Stimulated activated effector memory CD8-positive, alpha-beta T cell treated with anti-CD3 and anti-CD28 coated beads, Interleukin-12 subunit alpha, Interleukin-12 subunit beta, amount 100 ng/mL, for 72 hours (primary cell): ENCODE measurements around the gene PLXNB1.
"Not testable (repeated sequence)": the region's sequence is repeated elsewhere in the genome, so short reads cannot be mapped to it uniquely, and the experiment has no call there.

Experiments
- ATAC-seq: fragments of 150-1000 bp; cut with Tn5 transposase; 2 replicates; pipeline ENCODE4 v1.10.0; 2021
- DNase-seq, 2 donors: peaks; one replicate each; pipeline ENCODE4 v3.0.0; 2021 to 2022; ENCODE audit warnings: low spot score in 2 of 2
- H3K27ac Mint-ChIP-seq: one replicate; pipeline ENCODE4 v1.8.0; 2022; ENCODE audit warnings: mild to moderate bottlenecking, mixed read lengths
- H3K36me3 Mint-ChIP-seq: one replicate; pipeline ENCODE4 v1.8.0; 2022; ENCODE audit warnings: mild to moderate bottlenecking, mixed read lengths
- H3K4me1 Mint-ChIP-seq: one replicate; pipeline ENCODE4 v1.8.0; 2022; ENCODE audit warnings: mixed read lengths
- H3K4me3 Mint-ChIP-seq: one replicate; pipeline ENCODE4 v1.8.0; 2022; ENCODE audit warnings: mild to moderate bottlenecking, mixed read lengths
- H3K9me3 Mint-ChIP-seq: one replicate; pipeline ENCODE4 v1.8.0; 2022; ENCODE audit warnings: mixed read lengths

The PLXNB1 gene, protein sequence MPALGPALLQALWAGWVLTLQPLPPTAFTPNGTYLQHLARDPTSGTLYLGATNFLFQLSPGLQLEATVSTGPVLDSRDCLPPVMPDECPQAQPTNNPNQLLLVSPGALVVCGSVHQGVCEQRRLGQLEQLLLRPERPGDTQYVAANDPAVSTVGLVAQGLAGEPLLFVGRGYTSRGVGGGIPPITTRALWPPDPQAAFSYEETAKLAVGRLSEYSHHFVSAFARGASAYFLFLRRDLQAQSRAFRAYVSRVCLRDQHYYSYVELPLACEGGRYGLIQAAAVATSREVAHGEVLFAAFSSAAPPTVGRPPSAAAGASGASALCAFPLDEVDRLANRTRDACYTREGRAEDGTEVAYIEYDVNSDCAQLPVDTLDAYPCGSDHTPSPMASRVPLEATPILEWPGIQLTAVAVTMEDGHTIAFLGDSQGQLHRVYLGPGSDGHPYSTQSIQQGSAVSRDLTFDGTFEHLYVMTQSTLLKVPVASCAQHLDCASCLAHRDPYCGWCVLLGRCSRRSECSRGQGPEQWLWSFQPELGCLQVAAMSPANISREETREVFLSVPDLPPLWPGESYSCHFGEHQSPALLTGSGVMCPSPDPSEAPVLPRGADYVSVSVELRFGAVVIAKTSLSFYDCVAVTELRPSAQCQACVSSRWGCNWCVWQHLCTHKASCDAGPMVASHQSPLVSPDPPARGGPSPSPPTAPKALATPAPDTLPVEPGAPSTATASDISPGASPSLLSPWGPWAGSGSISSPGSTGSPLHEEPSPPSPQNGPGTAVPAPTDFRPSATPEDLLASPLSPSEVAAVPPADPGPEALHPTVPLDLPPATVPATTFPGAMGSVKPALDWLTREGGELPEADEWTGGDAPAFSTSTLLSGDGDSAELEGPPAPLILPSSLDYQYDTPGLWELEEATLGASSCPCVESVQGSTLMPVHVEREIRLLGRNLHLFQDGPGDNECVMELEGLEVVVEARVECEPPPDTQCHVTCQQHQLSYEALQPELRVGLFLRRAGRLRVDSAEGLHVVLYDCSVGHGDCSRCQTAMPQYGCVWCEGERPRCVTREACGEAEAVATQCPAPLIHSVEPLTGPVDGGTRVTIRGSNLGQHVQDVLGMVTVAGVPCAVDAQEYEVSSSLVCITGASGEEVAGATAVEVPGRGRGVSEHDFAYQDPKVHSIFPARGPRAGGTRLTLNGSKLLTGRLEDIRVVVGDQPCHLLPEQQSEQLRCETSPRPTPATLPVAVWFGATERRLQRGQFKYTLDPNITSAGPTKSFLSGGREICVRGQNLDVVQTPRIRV (N-terminal part only)

GRCh38 chr3:48429960-48430707 is at the start of gene PLXNB1:
Gene PLXNB1, minus strand, starts transcription at chr3:48430086. Its CDS starts 5,475 bp downstream, at chr3:48424611.
- DNase-seq, result no peak
- H3K36me3 Mint-ChIP-seq, result peaks cover 5% of the 10 kb centered on the region
- peak within 1 kb of the TSS; percentile 79 for H3K4me3 Mint-ChIP-seq
- no peaks in the 10 kb centered on the region for H3K9me3 Mint-ChIP-seq
- no peak for ATAC-seq
- peak within 1 kb of the TSS; percentile 72 for H3K27ac Mint-ChIP-seq
- H3K4me1 Mint-ChIP-seq, result peaks cover 23% of the 10 kb centered on the region

DNA sequence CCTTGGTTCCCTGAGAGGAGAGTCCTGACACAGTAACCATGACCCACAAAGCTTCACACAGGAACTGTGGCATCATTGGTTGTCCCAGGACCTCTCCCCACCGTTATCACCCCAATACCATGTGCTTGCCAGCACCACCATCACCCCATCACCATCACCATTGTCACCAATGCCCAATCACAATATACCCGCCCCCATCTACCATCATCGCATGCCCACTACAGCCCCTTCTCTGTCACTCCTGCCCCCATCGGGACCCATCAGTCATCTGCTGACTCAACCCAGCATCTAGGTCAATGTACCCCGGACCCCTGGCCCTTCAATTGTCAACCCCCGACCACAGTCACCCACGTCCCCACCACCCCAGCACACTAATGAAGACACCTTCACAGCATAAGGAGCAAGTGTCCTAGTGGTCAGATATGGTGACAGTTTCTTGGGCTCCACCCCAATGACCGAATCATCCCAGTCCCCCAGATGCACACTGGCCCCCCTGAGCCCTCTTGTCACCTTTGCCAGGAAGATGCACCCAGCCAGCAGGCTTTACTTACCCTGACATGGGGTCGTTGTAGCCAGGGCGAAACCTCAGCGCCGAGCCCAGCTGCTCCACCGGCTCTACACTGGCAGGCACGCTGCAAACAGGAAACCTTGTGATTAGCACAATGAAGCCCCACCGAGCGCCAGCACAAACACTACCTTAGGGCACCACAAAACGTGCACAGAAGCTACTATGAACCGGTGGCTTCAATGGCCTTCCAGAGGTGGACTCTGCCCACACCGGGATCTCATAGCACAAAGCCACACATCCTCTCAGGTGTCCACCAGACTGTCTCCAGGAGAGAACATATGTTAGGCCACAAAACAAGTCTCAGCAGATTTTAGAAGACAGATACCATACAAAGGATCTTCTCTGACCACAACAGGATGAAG is 49.0 kb upstream of the PLXNB1 start:
- H3K4me1 Mint-ChIP-seq, result peaks cover 38% of the 10 kb centered on the region

DNA sequence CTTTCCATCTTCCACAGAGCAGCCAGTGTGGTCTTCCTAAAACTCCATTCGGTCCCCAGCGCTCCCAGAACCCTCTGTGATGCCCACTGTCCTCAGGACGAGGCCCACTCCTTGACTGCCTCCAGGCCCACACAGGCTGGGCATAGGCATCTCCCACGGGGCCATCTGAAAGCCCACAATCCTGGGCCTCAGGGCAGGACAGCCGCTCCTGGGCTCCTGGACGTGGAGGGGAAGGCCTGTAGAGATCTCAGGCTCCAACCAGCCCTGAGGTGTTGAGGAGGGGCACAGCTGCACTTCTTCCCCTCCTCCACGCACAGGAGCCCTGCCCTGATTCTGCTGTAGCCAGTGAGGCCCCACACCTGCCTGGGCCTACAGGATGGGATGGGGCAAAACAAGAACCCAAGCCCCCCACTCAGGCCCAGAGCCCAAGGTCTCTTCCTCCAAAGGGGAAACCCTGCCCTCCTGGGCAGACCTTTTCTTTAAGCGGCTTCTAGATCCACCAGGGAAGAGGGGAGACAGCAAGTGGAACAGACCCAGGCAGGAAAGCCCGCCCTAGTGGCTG is 48.2 kb upstream of the PLXNB1 start:
- H3K9me3 Mint-ChIP-seq, result no peaks in the 10 kb centered on the region
- H3K4me1 Mint-ChIP-seq, result peaks cover 45% of the 10 kb centered on the region
- peak; percentile 1 for ATAC-seq

More for the DNA sequence above, 49.0 kb upstream of the PLXNB1 start:
- Mint-ChIP-seq H3K4me3 (peak overlapping the region; percentile 77), H3K9me3 (no peaks in the 10 kb centered on the region), H3K27ac (peak overlapping the region; percentile 97), H3K36me3 (peaks cover 20% of the 10 kb centered on the region)
- ATAC-seq (peak; percentile 83), DNase-seq (peak in 1 of 2 donors; percentile 81)

DNA sequence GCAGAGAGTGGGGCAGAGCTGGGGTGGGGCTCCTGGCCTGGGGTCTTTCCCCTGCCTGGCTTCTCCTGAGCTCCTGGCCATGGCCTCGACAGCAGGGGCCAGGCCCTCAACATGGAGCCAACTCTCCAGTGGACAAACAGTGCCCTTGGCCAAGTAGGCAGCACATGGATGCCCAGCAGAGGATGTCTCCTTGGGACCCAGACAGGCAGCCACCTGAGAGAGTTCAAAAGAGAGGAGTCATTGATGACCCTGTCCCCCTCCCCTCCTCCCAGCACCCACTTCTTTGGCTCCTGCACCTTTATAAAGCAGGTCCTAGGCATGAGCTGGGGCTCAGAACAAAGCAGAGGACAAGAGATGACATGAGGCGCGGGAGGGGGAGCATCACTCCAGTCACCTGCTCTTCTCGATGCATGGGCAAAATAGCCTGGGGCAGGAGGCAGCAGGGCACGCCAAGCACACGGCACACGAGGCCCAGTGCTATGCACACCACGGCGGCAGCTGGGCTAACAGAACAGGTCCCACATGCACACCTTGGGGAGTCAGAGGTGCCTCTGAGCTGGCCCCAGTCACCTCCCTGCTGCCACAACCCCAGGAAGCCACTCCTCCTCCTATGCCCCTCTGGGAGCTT is 46.7 kb upstream of the PLXNB1 start:
- peak overlapping the region; percentile 97 for H3K27ac Mint-ChIP-seq
- H3K36me3 Mint-ChIP-seq, result peaks cover 33% of the 10 kb centered on the region
- no peak for DNase-seq
- no peak overlapping the region for H3K4me3 Mint-ChIP-seq
- no peaks in the 10 kb centered on the region for H3K9me3 Mint-ChIP-seq
- no peak for ATAC-seq
- H3K4me1 Mint-ChIP-seq, result peaks cover 50% of the 10 kb centered on the region

More for the DNA sequence above, 48.2 kb upstream of the PLXNB1 start:
- peak overlapping the region; percentile 97 for H3K27ac Mint-ChIP-seq
- DNase-seq, result peak in 1 of 2 donors; percentile 73
- peak overlapping the region; percentile 77 for H3K4me3 Mint-ChIP-seq
- H3K36me3 Mint-ChIP-seq, result peaks cover 28% of the 10 kb centered on the region

DNA sequence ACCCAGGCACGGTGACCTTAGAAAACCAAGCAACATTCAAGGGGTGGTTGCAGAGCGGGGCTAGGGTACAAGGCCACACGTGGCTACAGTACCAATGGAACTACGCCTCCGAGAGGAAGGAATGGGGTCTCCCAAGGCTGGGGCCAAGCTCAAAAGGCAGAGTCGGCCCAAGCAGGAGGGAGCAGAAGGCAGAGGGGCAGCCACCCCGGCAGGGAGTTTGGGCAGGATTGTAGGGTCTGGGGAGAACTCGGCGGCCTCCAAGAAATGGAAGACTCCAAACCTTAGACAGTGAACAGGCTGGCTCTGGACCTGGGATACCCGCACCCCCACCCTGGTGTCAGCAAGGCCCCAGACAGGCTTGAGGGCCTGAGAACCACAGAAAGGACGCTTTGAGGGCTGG is 45.3 kb upstream of the PLXNB1 start:
- H3K36me3 Mint-ChIP-seq, result peaks cover 44% of the 10 kb centered on the region
- ATAC-seq, result no peak
- H3K27ac Mint-ChIP-seq, result peak overlapping the region; percentile 77
- H3K4me3 Mint-ChIP-seq, result no peak overlapping the region
- H3K4me1 Mint-ChIP-seq, result peaks cover 54% of the 10 kb centered on the region
- no peaks in the 10 kb centered on the region for H3K9me3 Mint-ChIP-seq
- DNase-seq, result no peak

- H3K4me3 Mint-ChIP-seq, result no peak overlapping the region
- peaks cover 60% of the 10 kb centered on the region for H3K4me1 Mint-ChIP-seq
- peak overlapping the region; percentile 77 for H3K27ac Mint-ChIP-seq
- peaks cover 47% of the 10 kb centered on the region for H3K36me3 Mint-ChIP-seq
- DNase-seq (no peak), ATAC-seq (no peak)
- H3K9me3 Mint-ChIP-seq, result no peaks in the 10 kb centered on the region
These were observed 44.7 kb upstream of the PLXNB1 start for GRCh38 chr3:48474619-48475018.

DNA sequence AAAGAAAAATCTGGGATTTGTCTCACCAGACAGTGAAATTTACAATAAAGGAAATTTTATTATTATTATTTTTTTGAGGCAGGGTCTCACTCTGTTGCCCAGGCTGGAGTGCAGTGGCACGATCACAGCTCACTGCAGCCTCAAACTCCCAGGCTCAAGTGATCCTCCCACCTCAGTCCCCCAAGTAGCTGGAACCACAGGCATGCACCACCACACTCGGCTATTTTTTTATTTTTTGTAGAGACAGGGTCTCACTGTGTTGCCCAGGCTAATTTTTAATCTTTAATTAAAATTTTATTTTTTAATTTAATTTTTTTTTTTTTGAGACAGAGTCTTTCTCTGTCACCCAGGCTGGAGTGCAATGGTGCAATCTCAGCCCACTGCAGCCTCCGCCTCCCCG is 44.1 kb upstream of the PLXNB1 start:
- H3K4me3 Mint-ChIP-seq, result not testable (repeated sequence)
- peaks cover 61% of the 10 kb centered on the region for H3K4me1 Mint-ChIP-seq

DNA sequence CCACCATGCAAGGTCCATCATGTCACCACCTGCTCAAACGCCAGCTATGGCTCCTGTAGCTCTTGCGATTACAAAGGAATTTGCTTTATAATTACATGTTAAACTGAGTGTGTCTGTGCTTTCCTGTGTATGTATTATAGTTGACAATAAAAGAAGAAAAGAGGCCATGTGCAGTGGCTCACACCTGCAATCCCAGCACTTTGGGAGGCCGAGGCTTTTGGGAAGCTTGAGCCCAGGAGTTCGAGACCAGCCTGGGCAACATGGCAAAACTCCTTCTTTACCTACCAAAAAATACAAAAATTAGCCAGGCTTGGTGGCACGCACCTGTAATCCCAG is 43.7 kb upstream of the PLXNB1 start:
- DNase-seq (no peak), ATAC-seq (no peak)
- H3K36me3 Mint-ChIP-seq, result peaks cover 46% of the 10 kb centered on the region
- no peaks in the 10 kb centered on the region for H3K9me3 Mint-ChIP-seq
- H3K27ac Mint-ChIP-seq, result peak overlapping the region; percentile 96
- H3K4me3 Mint-ChIP-seq, result peak overlapping the region; percentile 95
- peaks cover 61% of the 10 kb centered on the region for H3K4me1 Mint-ChIP-seq

More for the DNA sequence above, 44.1 kb upstream of the PLXNB1 start:
- peaks cover 46% of the 10 kb centered on the region for H3K36me3 Mint-ChIP-seq
- ATAC-seq, H3K9me3 Mint-ChIP-seq, DNase-seq: not testable (repeated sequence)
- H3K27ac Mint-ChIP-seq, result peak overlapping the region; percentile 96

DNA sequence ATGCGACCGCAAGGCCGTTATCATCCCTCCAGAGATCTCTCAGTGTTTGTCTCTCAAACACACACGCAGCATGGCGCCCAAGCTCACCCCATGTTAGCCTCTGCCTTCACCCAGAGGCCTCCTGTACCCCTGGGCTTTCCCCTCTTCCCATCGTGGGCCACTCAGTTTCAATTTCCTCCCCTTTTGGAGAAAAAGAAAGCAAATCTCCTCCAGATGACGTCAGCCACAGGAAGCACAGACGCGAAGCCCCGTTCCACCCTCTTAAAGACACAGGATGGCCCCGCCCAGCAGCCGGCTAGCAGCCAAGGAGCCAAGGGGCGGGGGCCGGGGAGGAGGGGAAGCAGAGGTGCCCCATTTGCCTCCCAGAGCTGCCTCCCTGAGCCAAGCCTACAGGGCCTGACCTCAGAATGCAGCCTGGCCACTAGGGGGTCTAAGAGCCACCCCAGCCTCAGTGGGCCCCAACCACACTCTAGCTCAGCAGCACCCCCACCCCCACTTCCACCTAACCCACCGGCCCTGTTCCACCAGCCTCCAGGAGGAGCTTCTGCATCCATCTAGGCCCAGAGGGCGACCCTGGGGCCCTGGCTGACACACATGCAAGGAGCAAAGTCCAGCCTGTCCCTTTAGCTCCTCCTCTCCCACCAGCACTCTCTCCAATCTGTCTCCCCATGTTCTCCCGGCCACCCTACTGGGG is 43.2 kb upstream of the PLXNB1 start:
- peak; percentile 89 for ATAC-seq
- H3K4me3 Mint-ChIP-seq, result peak overlapping the region; percentile 95
- peaks cover 61% of the 10 kb centered on the region for H3K4me1 Mint-ChIP-seq
- peaks cover 49% of the 10 kb centered on the region for H3K36me3 Mint-ChIP-seq
- DNase-seq, result peak; percentile 72 to 95
- H3K9me3 Mint-ChIP-seq, result no peaks in the 10 kb centered on the region
- peak overlapping the region; percentile 96 for H3K27ac Mint-ChIP-seq

DNA sequence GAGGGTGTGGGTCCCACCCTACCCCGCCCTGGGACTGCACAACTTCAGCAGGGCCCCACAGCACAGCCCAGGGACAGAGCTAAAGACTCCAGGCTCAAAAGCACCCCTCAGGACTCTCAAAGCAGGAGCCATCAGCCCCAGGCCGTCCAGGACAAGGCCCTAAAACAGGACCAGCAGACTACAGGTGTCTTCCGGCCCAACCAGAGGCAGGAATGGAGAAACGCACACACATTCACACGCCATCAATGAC is 42.7 kb upstream of the PLXNB1 start:
- Mint-ChIP-seq H3K9me3 (no peaks in the 10 kb centered on the region), H3K27ac (peak overlapping the region; percentile 96), H3K36me3 (peaks cover 54% of the 10 kb centered on the region), H3K4me1 (peaks cover 61% of the 10 kb centered on the region), H3K4me3 (peak overlapping the region; percentile 95)
- DNase-seq (no peak), ATAC-seq (peak; percentile 38)

- no peaks in the 10 kb centered on the region for H3K9me3 Mint-ChIP-seq
- ATAC-seq (no peak), DNase-seq (no peak)
- peaks cover 76% of the 10 kb centered on the region for H3K36me3 Mint-ChIP-seq
- H3K27ac Mint-ChIP-seq, result peak overlapping the region; percentile 96
- peak overlapping the region; percentile 95 for H3K4me3 Mint-ChIP-seq
- H3K4me1 Mint-ChIP-seq, result peaks cover 71% of the 10 kb centered on the region
These were observed 40.4 kb upstream of the PLXNB1 start for GRCh38 chr3:48470286-48470685.

- Mint-ChIP-seq H3K27ac (peak overlapping the region; percentile 96), H3K36me3 (peaks cover 81% of the 10 kb centered on the region), H3K9me3 (no peaks in the 10 kb centered on the region), H3K4me1 (peaks cover 62% of the 10 kb centered on the region), H3K4me3 (peak overlapping the region; percentile 95)
- DNase-seq (no peak), ATAC-seq (no peak)
These were observed 39.4 kb upstream of the PLXNB1 start for GRCh38 chr3:48469046-48469915.
